Trophoblast cell (in vitro differentiated cells and primary cell): ENCODE results near the gene CENPE.

Experiments
- DNase-seq, 2 donors: peaks; one replicate each; pipeline ENCODE4 v3.0.0-alpha.2; 2016
- H2AFZ ChIP-seq: 2 replicates; pipeline ENCODE4 v1.6.1; 2013; ENCODE audit warnings: low read length, moderate library complexity, mild to moderate bottlenecking; ENCODE audit not compliant: insufficient read depth, poor library complexity
- H2AK5ac ChIP-seq: 2 replicates; pipeline ENCODE4 v1.6.1; 2013; ENCODE audit warnings: mild to moderate bottlenecking, low read length
- H2BK120ac ChIP-seq: 2 replicates; pipeline ENCODE4 v1.6.1; 2013; ENCODE audit warnings: low read length, mild to moderate bottlenecking, moderate library complexity; ENCODE audit not compliant: insufficient read depth, poor library complexity
- H2BK12ac ChIP-seq: 2 replicates; pipeline ENCODE4 v1.6.1; 2013; ENCODE audit warnings: mild to moderate bottlenecking, low read length, moderate library complexity
- H2BK5ac ChIP-seq: 2 replicates; pipeline ENCODE4 v1.6.1; 2013; ENCODE audit warnings: low read length, low read depth, moderate library complexity, mild to moderate bottlenecking; ENCODE audit not compliant: poor library complexity
- H3K14ac ChIP-seq: 2 replicates; pipeline ENCODE4 v1.6.1; 2013; ENCODE audit warnings: mild to moderate bottlenecking, low read length
- H3K18ac ChIP-seq: 2 replicates; pipeline ENCODE4 v1.6.1; 2013; ENCODE audit warnings: mild to moderate bottlenecking, low read length
- H3K23ac ChIP-seq: 2 replicates; pipeline ENCODE4 v1.6.1; 2013; ENCODE audit warnings: low read length
- H3K27ac ChIP-seq: 2 replicates; pipeline ENCODE4 v1.5.1; 2013; ENCODE audit warnings: low read depth, mild to moderate bottlenecking, inconsistent platforms, low read length, moderate library complexity
- H3K27me3 ChIP-seq: 2 replicates; pipeline ENCODE4 v1.6.1; 2013; ENCODE audit warnings: inconsistent platforms, mild to moderate bottlenecking, low read length, moderate library complexity; ENCODE audit not compliant: insufficient read depth
- H3K36me3 ChIP-seq, 2 experiments: 1 replicate in 1 of 2; 2 replicates in 1 of 2; pipeline ENCODE4 v1.6.1; 2013; ENCODE audit warnings: low read length in 2 of 2, mild to moderate bottlenecking in 2 of 2, moderate library complexity in 1 of 2; ENCODE audit not compliant: insufficient read depth in 2 of 2, control insufficient read depth in 1 of 2
- H3K4ac ChIP-seq: 2 replicates; pipeline ENCODE4 v1.6.1; 2013; ENCODE audit warnings: low read depth, mild to moderate bottlenecking, low read length, moderate library complexity
- H3K4me1 ChIP-seq, 2 experiments: 1 replicate in 1 of 2; 2 replicates in 1 of 2; pipeline ENCODE4 v1.6.1; 2013; ENCODE audit warnings: low read length in 2 of 2, mild to moderate bottlenecking in 2 of 2, moderate library complexity in 1 of 2; ENCODE audit not compliant: insufficient read depth in 2 of 2, control insufficient read depth in 1 of 2
- H3K4me2 ChIP-seq: 2 replicates; pipeline ENCODE4 v1.6.1; 2013; ENCODE audit warnings: inconsistent platforms, mild to moderate bottlenecking, low read length, moderate library complexity
- H3K4me3 ChIP-seq: 2 replicates; pipeline ENCODE4 v1.5.1; 2013; ENCODE audit warnings: mild to moderate bottlenecking, low read depth, low read length, inconsistent platforms
- H3K79me1 ChIP-seq: one replicate; pipeline ENCODE4 v1.6.1; 2013; ENCODE audit warnings: low read length
- H3K79me2 ChIP-seq: 2 replicates; pipeline ENCODE4 v1.6.1; 2013; ENCODE audit warnings: low read length, mild to moderate bottlenecking; ENCODE audit not compliant: control insufficient read depth, insufficient read depth, poor library complexity
- H3K9ac ChIP-seq: 2 replicates; pipeline ENCODE4 v1.6.1; 2013; ENCODE audit warnings: mild to moderate bottlenecking, low read length
- H3K9me3 ChIP-seq: 2 replicates; pipeline ENCODE4 v1.6.1; 2013; ENCODE audit warnings: low read depth, mild to moderate bottlenecking, control low read depth, inconsistent platforms, low read length; ENCODE audit not compliant: insufficient read depth
- H4K12ac ChIP-seq: 2 replicates; pipeline ENCODE4 v1.6.1; 2013; ENCODE audit warnings: low read depth, mild to moderate bottlenecking, low read length, moderate library complexity
- H4K8ac ChIP-seq: 2 replicates; pipeline ENCODE4 v1.6.1; 2013; ENCODE audit warnings: low read depth, mild to moderate bottlenecking, low read length, moderate library complexity
- H4K91ac ChIP-seq: one replicate; pipeline ENCODE4 v1.6.1; 2013; ENCODE audit warnings: low read depth, mild to moderate bottlenecking, low read length, moderate library complexity
- WGBS: extraction: QIAGEN DNeasy Blood & Tissue Kit; methylation state at CpG from one replicate; pipeline ENCODE4 v1.1.7; 2013; ENCODE audit warnings: missing lambda C conversion rate; ENCODE audit not compliant: insufficient read length, insufficient coverage; ENCODE audit errors: extremely low coverage; 5-methylcytosine and 5-hydroxymethylcytosine counted together

The CENPE gene

GRCh38 chr4:103158760-103159159, 39.4 kb downstream of the CENPE start:
- no peaks in the 10 kb centered on the region for H3K79me1 ChIP-seq
- no peak for DNase-seq
- H4K12ac ChIP-seq = no peak overlapping the region
- no peak overlapping the region for H2BK120ac ChIP-seq
- H2BK12ac ChIP-seq = no peak overlapping the region
- no peaks in the 10 kb centered on the region for H3K27me3 ChIP-seq
- no peak overlapping the region for H2AK5ac ChIP-seq
- H2BK5ac ChIP-seq = no peak overlapping the region
- H3K14ac ChIP-seq = no peak overlapping the region
- no peak overlapping the region for H4K91ac ChIP-seq
- no peak overlapping the region for H3K27ac ChIP-seq
- H3K4me3 ChIP-seq = no peak overlapping the region
- no CpG with 5 or more reads among the region's 4 CpGs for WGBS
- no peaks in the 10 kb centered on the region for H3K9me3 ChIP-seq
- peaks cover 3% of the 10 kb centered on the region in 2 experiments for H3K36me3 ChIP-seq
- no peak overlapping the region for H3K4me2 ChIP-seq
- no peak overlapping the region for H3K9ac ChIP-seq
- no peaks in the 10 kb centered on the region for H3K4me1 ChIP-seq
- no peak overlapping the region for H3K4ac ChIP-seq
- H3K79me2 ChIP-seq = no peaks in the 10 kb centered on the region
- H3K23ac ChIP-seq = no peak overlapping the region
- no peak overlapping the region for H3K18ac ChIP-seq
- no peak overlapping the region for H4K8ac ChIP-seq
- H2AFZ ChIP-seq = no peak overlapping the region

- WGBS = no CpG with 5 or more reads among the region's 3 CpGs
- no peak overlapping the region for H4K91ac ChIP-seq
Observed at GRCh38 chr4:103156106-103156505, 42.0 kb downstream of the CENPE start.

GRCh38 chr4:103152381-103152780, 45.8 kb downstream of the CENPE start:
- H4K12ac ChIP-seq = no peak overlapping the region
- H3K79me1 ChIP-seq = no peaks in the 10 kb centered on the region
- H2BK5ac ChIP-seq = no peak overlapping the region
- H3K36me3 ChIP-seq = peaks cover 2% of the 10 kb centered on the region in 2 experiments
- H3K79me2 ChIP-seq = no peaks in the 10 kb centered on the region
- H3K14ac ChIP-seq = no peak overlapping the region
- no peak overlapping the region for H3K27ac ChIP-seq
- no peak overlapping the region for H3K4me3 ChIP-seq
- H3K18ac ChIP-seq = no peak overlapping the region
- no peak overlapping the region for H3K23ac ChIP-seq
- H2AFZ ChIP-seq = no peak overlapping the region
- no peak overlapping the region for H4K91ac ChIP-seq
- H3K9ac ChIP-seq = no peak overlapping the region
- no peaks in the 10 kb centered on the region for H3K9me3 ChIP-seq
- H3K4me2 ChIP-seq = no peak overlapping the region
- H2AK5ac ChIP-seq = no peak overlapping the region
- H3K4ac ChIP-seq = no peak overlapping the region
- H3K4me1 ChIP-seq = no peaks in the 10 kb centered on the region
- no peak overlapping the region for H2BK120ac ChIP-seq
- H3K27me3 ChIP-seq = no peaks in the 10 kb centered on the region
- no peak overlapping the region for H2BK12ac ChIP-seq
- H4K8ac ChIP-seq = no peak overlapping the region
- no peak for DNase-seq
- no CpG with 5 or more reads among the region's 3 CpGs for WGBS

More at GRCh38 chr4:103156106-103156505, 42.0 kb downstream of the CENPE start:
- Histone ChIP-seq H2BK5ac (no peak overlapping the region), H3K36me3 (no peaks in the 10 kb centered on the region), H2AK5ac (no peak overlapping the region), H3K4me1 (no peaks in the 10 kb centered on the region), H3K4ac (no peak overlapping the region), H4K8ac (no peak overlapping the region), H2BK120ac (no peak overlapping the region), H3K27ac (no peak overlapping the region), H3K4me3 (no peak overlapping the region), H3K9ac (no peak overlapping the region), H4K12ac (no peak overlapping the region), H3K27me3 (no peaks in the 10 kb centered on the region), H3K9me3 (no peaks in the 10 kb centered on the region), H3K14ac (no peak overlapping the region), H3K4me2 (no peak overlapping the region), H3K23ac (no peak overlapping the region), H2BK12ac (no peak overlapping the region), H3K18ac (no peak overlapping the region), H2AFZ (no peak overlapping the region), H3K79me2 (no peaks in the 10 kb centered on the region), H3K79me1 (no peaks in the 10 kb centered on the region)
- no peak for DNase-seq

- no CpG with 5 or more reads among the region's 1 CpG for WGBS
- no peak overlapping the region for H2AK5ac ChIP-seq
Observed at GRCh38 chr4:103150677-103151076, 47.5 kb downstream of the CENPE start.

More at GRCh38 chr4:103150677-103151076, 47.5 kb downstream of the CENPE start:
- no peak overlapping the region for H3K4me3 ChIP-seq
- peak; percentile 45 to 72 for DNase-seq
- no peaks in the 10 kb centered on the region for H3K4me1 ChIP-seq
- H3K9ac ChIP-seq = no peak overlapping the region
- H3K23ac ChIP-seq = no peak overlapping the region
- H4K8ac ChIP-seq = no peak overlapping the region
- no peak overlapping the region for H3K27ac ChIP-seq
- H2BK5ac ChIP-seq = no peak overlapping the region
- H3K18ac ChIP-seq = no peak overlapping the region
- H3K79me2 ChIP-seq = no peaks in the 10 kb centered on the region
- H2BK120ac ChIP-seq = no peak overlapping the region
- no peak overlapping the region for H3K4ac ChIP-seq
- no peaks in the 10 kb centered on the region for H3K9me3 ChIP-seq
- no peaks in the 10 kb centered on the region for H3K79me1 ChIP-seq
- H4K12ac ChIP-seq = no peak overlapping the region
- H2BK12ac ChIP-seq = no peak overlapping the region
- H2AFZ ChIP-seq = no peak overlapping the region
- H3K4me2 ChIP-seq = no peak overlapping the region
- no peaks in the 10 kb centered on the region for H3K27me3 ChIP-seq
- peaks cover 2% of the 10 kb centered on the region in 2 experiments for H3K36me3 ChIP-seq
- no peak overlapping the region for H4K91ac ChIP-seq
- H3K14ac ChIP-seq = no peak overlapping the region
